CD4-positive, alpha-beta T cell (primary cell): ENCODE measurements around the gene ABCC8. TPM values are rescaled to one million over a fixed set of nuclear protein-coding genes. Genes with fewer than 3 reads are reported as not detected.

ENCODE experiments used
- ATAC-seq: fragments of 200-7000 bp; cut with Tn5 transposase; one replicate; pipeline ENCODE4 v1.10.0; 2022; ENCODE audit warnings: mild to moderate bottlenecking; ENCODE audit not compliant: poor library complexity
- CTCF ChIA-PET: fragments of 350-600 bp; sonication (Branson Sonifier 250); formaldehyde crosslinking; loops from one replicate; lab custom pipeline; 2021; ENCODE audit warnings: antibody characterized with exemption, inconsistent platforms; lab: Charles Lee
- POLR2A ChIA-PET: fragments of 350-600 bp; sonication (Branson Sonifier 250); formaldehyde crosslinking; loops from one replicate; lab custom pipeline; 2021; ENCODE audit warnings: antibody characterized with exemption, inconsistent platforms; lab: Charles Lee
- DNase-seq, 14 experiments: peaks; one replicate each; pipeline ENCODE4 v3.0.0-alpha.2; 2013 to 2020; ENCODE audit warnings: mixed read lengths in 2 of 14
- H3K27ac ChIP-seq, 2 donors: one replicate each; pipeline versions ENCODE4 v1.5.1 to v1.7.0; 2013; ENCODE audit warnings: low read length in 2 of 2, low read depth in 1 of 2, mild to moderate bottlenecking in 1 of 2
- H3K27me3 ChIP-seq, 2 experiments: 1 replicate in 1 of 2; 2 replicates in 1 of 2; pipeline versions ENCODE4 v1.6.1 to v1.7.0; 2013; ENCODE audit warnings: low read length in 2 of 2, control low read depth in 1 of 2, mild to moderate bottlenecking in 1 of 2, moderate library complexity in 1 of 2; ENCODE audit not compliant: insufficient read depth in 2 of 2, control insufficient read depth in 1 of 2
- H3K36me3 ChIP-seq: one replicate; pipeline ENCODE4 v1.6.1; 2013; ENCODE audit warnings: low read length, control low read depth; ENCODE audit not compliant: insufficient read depth
- H3K4me1 ChIP-seq: one replicate; pipeline ENCODE4 v1.6.1; 2013; ENCODE audit warnings: low read length, control low read depth; ENCODE audit not compliant: insufficient read depth
- H3K4me3 ChIP-seq: one replicate; pipeline ENCODE4 v1.5.1; 2013; ENCODE audit warnings: mild to moderate bottlenecking, low read length, moderate library complexity
- H3K9me3 ChIP-seq, 2 experiments: 1 replicate in 1 of 2; 2 replicates in 1 of 2; pipeline versions ENCODE4 v1.6.1 to v1.7.0; 2013; ENCODE audit warnings: low read length in 2 of 2, mild to moderate bottlenecking in 2 of 2, control low read depth in 1 of 2, moderate library complexity in 1 of 2; ENCODE audit not compliant: control insufficient read depth in 1 of 2, insufficient read depth in 1 of 2
- H3K27ac Mint-ChIP-seq: one replicate; pipeline ENCODE4 v1.8.0; 2020; ENCODE audit warnings: mixed read lengths
- H3K27me3 Mint-ChIP-seq: one replicate; pipeline ENCODE4 v1.8.0; 2021; ENCODE audit warnings: mixed read lengths
- H3K36me3 Mint-ChIP-seq: one replicate; pipeline ENCODE4 v1.8.0; 2021; ENCODE audit warnings: low read depth, mixed read lengths
- H3K4me1 Mint-ChIP-seq: one replicate; pipeline ENCODE4 v1.8.0; 2021; ENCODE audit warnings: low read depth, mixed read lengths
- H3K4me3 Mint-ChIP-seq: one replicate; pipeline ENCODE4 v1.8.0; 2020; ENCODE audit warnings: mild to moderate bottlenecking, mixed read lengths
- H3K9me3 Mint-ChIP-seq: one replicate; pipeline ENCODE4 v1.8.0; 2020; ENCODE audit warnings: mixed read lengths
- intact Hi-C, 2 experiments: fragments of 100-400 bp; cut with DNase I in 1 of 2; cut with micrococcal nuclease in 1 of 2; formaldehyde crosslinking; loops; one replicate each; pipeline versions ENCODE4 v1.15.1 to v1.9.0; 2023 to 2025; cut with DNase I, micrococcal nuclease
- total RNA-seq, 174 experiments: library from RNA in 2 of 174; stranded (reverse) in 2 of 174; gene quantifications; one replicate each; pipeline ENCODE4 v1.2.3 and lab custom pipeline; 2021 to 2026
- TF ChIP-seq, protein P1 (sequence below): fragments of 200-600 bp; IDR thresholded peaks from one replicate; pipeline ENCODE4 v1.8.0; 2022; ENCODE audit warnings: antibody characterized with exemption, mild to moderate bottlenecking

ABCC8 gene
- total RNA-seq, 2 experiments from 2014 or later = not detected

- H3K4me1 Mint-ChIP-seq = peaks cover 8% of the 10 kb centered on the region
- intact Hi-C loops = no loop called here
- TF ChIP-seq, protein P1, sequence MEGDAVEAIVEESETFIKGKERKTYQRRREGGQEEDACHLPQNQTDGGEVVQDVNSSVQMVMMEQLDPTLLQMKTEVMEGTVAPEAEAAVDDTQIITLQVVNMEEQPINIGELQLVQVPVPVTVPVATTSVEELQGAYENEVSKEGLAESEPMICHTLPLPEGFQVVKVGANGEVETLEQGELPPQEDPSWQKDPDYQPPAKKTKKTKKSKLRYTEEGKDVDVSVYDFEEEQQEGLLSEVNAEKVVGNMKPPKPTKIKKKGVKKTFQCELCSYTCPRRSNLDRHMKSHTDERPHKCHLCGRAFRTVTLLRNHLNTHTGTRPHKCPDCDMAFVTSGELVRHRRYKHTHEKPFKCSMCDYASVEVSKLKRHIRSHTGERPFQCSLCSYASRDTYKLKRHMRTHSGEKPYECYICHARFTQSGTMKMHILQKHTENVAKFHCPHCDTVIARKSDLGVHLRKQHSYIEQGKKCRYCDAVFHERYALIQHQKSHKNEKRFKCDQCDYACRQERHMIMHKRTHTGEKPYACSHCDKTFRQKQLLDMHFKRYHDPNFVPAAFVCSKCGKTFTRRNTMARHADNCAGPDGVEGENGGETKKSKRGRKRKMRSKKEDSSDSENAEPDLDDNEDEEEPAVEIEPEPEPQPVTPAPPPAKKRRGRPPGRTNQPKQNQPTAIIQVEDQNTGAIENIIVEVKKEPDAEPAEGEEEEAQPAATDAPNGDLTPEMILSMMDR = no peak
- ATAC-seq (no peak), DNase-seq (no peak)
- no peak overlapping the region for H3K27ac Mint-ChIP-seq
- POLR2A ChIA-PET = no interaction called here
- peaks cover 19% of the 10 kb centered on the region for H3K27me3 Mint-ChIP-seq
- H3K9me3 Mint-ChIP-seq = no peaks in the 10 kb centered on the region
- no peak overlapping the region for H3K4me3 Mint-ChIP-seq
- Histone ChIP-seq H3K9me3 (no peaks in the 10 kb centered on the region), H3K27me3 (no peaks in the 10 kb centered on the region), H3K4me3 (no peak overlapping the region), H3K4me1 (peaks cover 4% of the 10 kb centered on the region), H3K36me3 (no peaks in the 10 kb centered on the region), H3K27ac (no peak overlapping the region)
- no peaks in the 10 kb centered on the region for H3K36me3 Mint-ChIP-seq
- CTCF ChIA-PET = no interaction called here
These were observed 39.3 kb downstream of the ABCC8 start for GRCh38 chr11:17437366-17437765.

GRCh38 chr11:17434108-17434507 lies 42.5 kb downstream of the ABCC8 start:
- TF ChIP-seq, protein P1 = no peak
- ChIA-PET POLR2A (no interaction called here), CTCF (no interaction called here)
- no peak overlapping the region for H3K4me3 Mint-ChIP-seq
- no peaks in the 10 kb centered on the region for H3K27me3 ChIP-seq
- no peak overlapping the region for H3K27ac Mint-ChIP-seq
- H3K36me3 Mint-ChIP-seq = no peaks in the 10 kb centered on the region
- H3K9me3 ChIP-seq = no peaks in the 10 kb centered on the region
- peaks cover 11% of the 10 kb centered on the region for H3K27me3 Mint-ChIP-seq
- intact Hi-C loops = no loop called here
- ATAC-seq (no peak), DNase-seq (no peak)
- H3K9me3 Mint-ChIP-seq = no peaks in the 10 kb centered on the region
- no peaks in the 10 kb centered on the region for H3K4me1 ChIP-seq
- H3K4me3 ChIP-seq = no peak overlapping the region
- H3K4me1 Mint-ChIP-seq = peaks cover under 1% of the 10 kb centered on the region
- no peak overlapping the region for H3K27ac ChIP-seq
- H3K36me3 ChIP-seq = no peaks in the 10 kb centered on the region

GRCh38 chr11:17432002-17432401 lies 44.6 kb downstream of the ABCC8 start:
- Mint-ChIP-seq H3K36me3 (no peaks in the 10 kb centered on the region), H3K9me3 (no peaks in the 10 kb centered on the region), H3K27ac (no peak overlapping the region), H3K4me1 (no peaks in the 10 kb centered on the region), H3K27me3 (no peaks in the 10 kb centered on the region), H3K4me3 (no peak overlapping the region)
- Histone ChIP-seq H3K27ac (no peak overlapping the region), H3K4me3 (no peak overlapping the region), H3K27me3 (no peaks in the 10 kb centered on the region), H3K36me3 (no peaks in the 10 kb centered on the region), H3K9me3 (no peaks in the 10 kb centered on the region), H3K4me1 (no peaks in the 10 kb centered on the region)
- DNase-seq (no peak), ATAC-seq (no peak)
- intact Hi-C loops = no loop called here
- CTCF ChIA-PET = no interaction called here
- POLR2A ChIA-PET = no interaction called here
- TF ChIP-seq, protein P1 = no peak
